Measurements from ENCODE around the gene CACNA2D2. TPM values are rescaled to one million over a fixed set of nuclear protein-coding genes. Genes with fewer than 3 reads are reported as not detected.
A peak's percentile ranks its signal among the peaks of the same experiment; 100 is the strongest.

The CACNA2D2 gene
- total and polyA plus RNA-seq, 2 of the 8 experiments (the other 6 are each of a cell fraction or from before 2014, with no cell fraction given): 14.1 to 25.0 TPM

DNA sequence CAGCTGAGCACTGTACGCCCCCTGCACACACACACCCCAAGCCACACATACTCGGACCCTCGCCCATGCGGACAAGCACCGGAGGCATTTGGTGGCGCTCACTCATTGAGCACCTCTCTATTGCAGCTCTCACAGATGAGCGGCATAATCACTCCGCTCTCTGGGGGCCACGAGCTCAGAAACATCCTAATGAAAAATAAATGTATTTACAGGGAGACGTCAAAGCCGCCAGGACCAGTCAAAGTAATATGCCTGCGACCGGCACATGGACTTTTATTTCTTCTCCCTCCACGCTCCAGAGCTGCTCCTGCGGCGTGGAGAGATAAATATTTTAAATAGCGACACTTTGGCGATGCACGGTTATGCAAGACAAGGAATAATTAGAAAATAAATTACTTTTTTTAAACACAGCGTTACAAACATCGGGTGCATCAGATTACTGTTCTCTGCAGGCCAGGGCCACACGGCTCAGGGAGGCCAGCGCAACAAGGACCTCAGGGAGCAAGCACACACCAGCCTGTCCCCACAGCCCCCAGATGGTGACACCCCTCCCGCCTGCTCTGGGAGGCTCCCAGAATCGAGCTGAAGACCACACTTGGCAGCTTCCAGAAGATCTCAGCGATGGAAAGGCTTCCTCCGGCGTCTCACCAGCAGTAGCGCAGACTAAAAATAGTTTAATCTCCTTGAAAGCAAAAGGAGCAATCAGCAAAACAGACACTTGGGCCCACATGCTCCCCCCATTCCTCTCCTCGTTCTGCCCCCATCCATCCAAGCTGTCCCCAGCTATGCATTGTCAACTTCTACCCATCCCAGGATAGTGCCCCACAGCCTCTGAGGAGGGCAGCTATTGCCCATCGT is 48.0 kb downstream of the CACNA2D2 start:
- Histone ChIP-seq H3K9me3 (ENCODE audit: insufficient read depth in 2 of 2, low read depth in 1 of 2, low read length in 1 of 2) (no peaks in the 10 kb centered on the region), H2BK20ac (ENCODE audit: low read length) (no peak overlapping the region), H4K20me1 (replicated peaks in 1 of 2; ENCODE audit: control insufficient read depth in 1 of 2, insufficient read depth in 2 of 2, low read length in 2 of 2) (no peaks in the 10 kb centered on the region), H2BK15ac (ENCODE audit: low read length) (peak overlapping the region; percentile 74; the same call in 1 of the 2 replicates), H3K4me1 (replicated peaks in 1 of 4; ENCODE audit: control insufficient read depth in 3 of 4, insufficient read depth in 4 of 4, low read length in 3 of 4) (peaks cover 0 to 26% (median 14%) of the 10 kb centered on the region in 4 experiments; a peak in 6 of 7 replicates), H3K36me3 (ENCODE audit: control insufficient read depth in 2 of 4, insufficient read depth in 4 of 4, low read length in 3 of 4) (no peaks in the 10 kb centered on the region), H3K56ac (replicated peaks; ENCODE audit: insufficient read length, low read depth, low read length) (no peak overlapping the region), H4K91ac (replicated peaks; ENCODE audit: insufficient read length, low read length) (peak overlapping the region; percentile 81), H2BK12ac (ENCODE audit: low read depth, low read length) (peak overlapping the region; percentile 46; the same call in 1 of the 2 replicates), H3K4me3 (ENCODE audit: extremely low read depth in 1 of 4, insufficient read depth in 2 of 4, low read depth in 3 of 4, low read length in 4 of 4) (no peak overlapping the region), H4K8ac (ENCODE audit: extremely low read depth, insufficient read depth, low read length) (no peak overlapping the region), H3K23me2 (ENCODE audit: low read depth, low read length) (no peaks in the 10 kb centered on the region), H3K27ac (ENCODE audit: low read depth, low read length) (no peak overlapping the region), H3K4me2 (ENCODE audit: insufficient read depth in 1 of 2, low read depth in 2 of 2, low read length in 2 of 2) (no peak overlapping the region), H2BK120ac (replicated peaks; ENCODE audit: low read depth, low read length) (no peak overlapping the region), H3K4ac (replicated peaks; ENCODE audit: insufficient read length, low read depth, low read length) (no peak overlapping the region), H3K14ac (ENCODE audit: insufficient read length) (no peak overlapping the region), H4K5ac (ENCODE audit: insufficient read length, low read depth, low read length) (no peak overlapping the region), H2BK5ac (ENCODE audit: low read depth, low read length) (0 out of 2 replicates have a peak overlapping the region, but pooled peaks have one; percentile 56), H3K79me2 (ENCODE audit: control insufficient read depth in 1 of 2, insufficient read depth in 2 of 2, low read length in 2 of 2) (no peaks in the 10 kb centered on the region), H2AK5ac (ENCODE audit: low read depth, low read length) (no peak overlapping the region; the same call in 1 of the 2 replicates), H3K27me3 (replicated peaks in 1 of 4; ENCODE audit: control insufficient read depth in 3 of 4, extremely low read depth in 1 of 4, insufficient read depth in 3 of 4, low read length in 3 of 4) (no peaks in the 10 kb centered on the region), H3K23ac (ENCODE audit: insufficient read length) (no peak overlapping the region), H3K18ac (ENCODE audit: extremely low read depth, low read length) (0 out of 2 replicates have a peak overlapping the region, but pooled peaks have one; percentile 12), H2AFZ (ENCODE audit: low read length) (no peak overlapping the region), H3K9ac (replicated peaks in 1 of 4; ENCODE audit: extremely low read depth in 1 of 4, low read depth in 3 of 4, low read length in 3 of 4) (no peak overlapping the region), H3K79me1 (ENCODE audit: low read depth, low read length) (no peaks in the 10 kb centered on the region; the same call in 1 of the 2 replicates)
- ChIA-PET POLR2A (ENCODE audit: partially characterized antibody) (interaction anchor here (0.9 to 1.3 kb wide), 3 partner anchors 41 to 96 kb away, joined by 3 read pairs; no protein-coding TSS in a partner anchor), CTCF (ENCODE audit: partially characterized antibody) (interaction anchor here (0.6 to 6.1 kb wide), 20 partner anchors 10 to 340 kb away, joined by 3 to 41 read pairs (median 4); no protein-coding TSS in a partner anchor)
- no peak for DNase-seq (ENCODE audit: low read depth in 1 of 2, low spot score in 2 of 2)
- 90% methylated on average over 31 of the region's 31 CpGs; no CpG with 5 or more reads in 1 of the 2 experiments for WGBS, 2 experiments (ENCODE audit: extremely low coverage in 1 of 2, insufficient coverage in 1 of 2, insufficient read length in 1 of 2, insufficient replicate concordance in 2 of 2, low coverage in 1 of 2, low lambda C conversion rate in 2 of 2, missing lambda C conversion rate in 1 of 2)
- FAIRE-seq: no peak
- no peak for TF ChIP-seq SRF (IDR thresholded peaks at IDR 0.05; ENCODE audit: low read depth, low read length)
- TF ChIP-seq BCL11A (IDR thresholded peaks at IDR 0.05; ENCODE audit: low read depth in 2 of 2, low read length in 2 of 2): no peak
- TF ChIP-seq CBX5 (IDR thresholded peaks at IDR 0.05; ENCODE audit: low read depth, low read length): no peak
- no peak for TF ChIP-seq RXRA (IDR thresholded peaks at IDR 0.05; ENCODE audit: insufficient read depth, low read depth, low read length)
- no peak for TF ChIP-seq EZH2 (IDR thresholded peaks at IDR 0.05; ENCODE audit: low read depth, low read length, severe bottlenecking)
- TF ChIP-seq TAF1 (IDR thresholded peaks at IDR 0.05; ENCODE audit: low read depth, low read length): no peak
- TF ChIP-seq PHF8 (conservative IDR thresholded peaks at IDR 0.05; ENCODE audit: low read depth, low read length): no peak
- TF ChIP-seq SP4 (IDR thresholded peaks at IDR 0.05; ENCODE audit: low read length): no peak
- no peak for TF ChIP-seq KDM5A (IDR thresholded peaks at IDR 0.05; ENCODE audit: low read length)
- no peak for TF ChIP-seq TCF12 (IDR thresholded peaks at IDR 0.05; ENCODE audit: low read depth, low read length)
- no peak for TF ChIP-seq CTBP2 (IDR thresholded peaks at IDR 0.05; ENCODE audit: borderline replicate concordance, insufficient read depth, insufficient read length, low read length)
- no peak for TF ChIP-seq BRCA1 (IDR thresholded peaks at IDR 0.05; ENCODE audit: low read depth, low read length)

Measured in H1 (cell line).